ENCODE measurements around the gene TMTC2.

DNA sequence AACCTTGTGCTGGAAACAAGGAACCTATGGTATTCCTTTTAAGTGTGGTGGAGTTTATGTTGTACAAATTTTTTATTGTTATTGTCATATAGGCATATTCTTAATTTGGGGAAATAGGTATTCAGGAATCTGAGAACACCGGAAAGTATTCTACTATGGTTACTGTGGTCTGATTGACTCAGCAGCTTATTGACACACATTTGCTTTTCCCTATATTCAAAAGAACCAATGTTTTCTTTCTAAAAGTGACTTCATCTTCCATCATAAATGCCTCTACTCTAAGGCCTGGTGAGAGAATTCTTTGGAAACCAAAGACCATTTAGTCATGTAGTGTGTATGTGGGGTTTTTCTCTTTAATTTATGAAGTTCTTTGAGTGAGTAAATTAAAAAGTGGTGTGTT, 474.8 kb downstream of the TMTC2 start:
- no peak for TF ChIP-seq EZH2 (IDR thresholded peaks at IDR 0.05; ENCODE audit: insufficient read depth, poor library complexity, severe bottlenecking)
- TF ChIP-seq EZH2phosphoT487 (IDR thresholded peaks at IDR 0.05; ENCODE audit: insufficient read depth, low read depth), result no peak

All from GM23248 (cell line).